ENCODE measurements around the gene PRICKLE3.
"Not testable (repeated sequence)": the region's sequence is repeated elsewhere in the genome, so short reads cannot be mapped to it uniquely, and the experiment has no call there.

PRICKLE3 gene

GRCh38 chrX:49137492-49137891 is 48.7 kb downstream of the PRICKLE3 start:
- H3K36me3 ChIP-seq (replicated peaks; ENCODE audit: low read depth, low read length): no peaks in the 10 kb centered on the region

GRCh38 chrX:49133759-49134158 is 52.4 kb downstream of the PRICKLE3 start:
- no peak for TF ChIP-seq EZH2phosphoT487 (IDR thresholded peaks at IDR 0.05; ENCODE audit: low read depth)
- TF ChIP-seq CTCF (IDR thresholded peaks at IDR 0.05; ENCODE audit: low read depth, low read length): no peak
- Histone ChIP-seq H2AFZ (ENCODE audit: low read depth, low read length) (no peak overlapping the region), H3K9ac (ENCODE audit: low read length) (no peak overlapping the region)

More at GRCh38 chrX:49137492-49137891, 48.7 kb downstream of the PRICKLE3 start:
- H3K4me3 ChIP-seq (ENCODE audit: low read length): no peak overlapping the region
- no peaks in the 10 kb centered on the region for H3K4me1 ChIP-seq (ENCODE audit: low read length)
- H3K27me3 ChIP-seq (ENCODE audit: low read depth, low read length): no peaks in the 10 kb centered on the region
- H3K27ac ChIP-seq (ENCODE audit: low read length): no peak overlapping the region
- no peak overlapping the region for H3K9ac ChIP-seq (ENCODE audit: low read length)
- TF ChIP-seq EZH2phosphoT487 (IDR thresholded peaks at IDR 0.05; ENCODE audit: low read depth): no peak
- no peak for TF ChIP-seq CTCF (IDR thresholded peaks at IDR 0.05; ENCODE audit: low read depth, low read length)
- no peak overlapping the region for H3K4me2 ChIP-seq (ENCODE audit: low read length)
- no peak overlapping the region for H2AFZ ChIP-seq (ENCODE audit: low read depth, low read length)
- peaks cover 18% of the 10 kb centered on the region; the same call in 1 of the 2 replicates for H3K9me3 ChIP-seq (ENCODE audit: insufficient read depth, low read length)
- H4K20me1 ChIP-seq (ENCODE audit: insufficient read depth, low read length): no peaks in the 10 kb centered on the region
- H3K79me2 ChIP-seq (ENCODE audit: low read length): no peaks in the 10 kb centered on the region

GRCh38 chrX:49132275-49132674 is 53.9 kb downstream of the PRICKLE3 start:
- H3K4me3 ChIP-seq (ENCODE audit: low read length); H3K9ac ChIP-seq (ENCODE audit: low read length); H4K20me1 ChIP-seq (ENCODE audit: insufficient read depth, low read length); H3K27me3 ChIP-seq (ENCODE audit: low read depth, low read length); H3K36me3 ChIP-seq (replicated peaks; ENCODE audit: low read depth, low read length); H3K27ac ChIP-seq (ENCODE audit: low read length); H2AFZ ChIP-seq (ENCODE audit: low read depth, low read length); H3K9me3 ChIP-seq (ENCODE audit: insufficient read depth, low read length); H3K4me2 ChIP-seq (ENCODE audit: low read length); H3K4me1 ChIP-seq (ENCODE audit: low read length); H3K79me2 ChIP-seq (ENCODE audit: low read length): not testable (repeated sequence)

More at GRCh38 chrX:49133759-49134158, 52.4 kb downstream of the PRICKLE3 start:
- Histone ChIP-seq H3K4me3 (ENCODE audit: low read length) (no peak overlapping the region), H4K20me1 (ENCODE audit: insufficient read depth, low read length) (no peaks in the 10 kb centered on the region), H3K36me3 (replicated peaks; ENCODE audit: low read depth, low read length) (no peaks in the 10 kb centered on the region), H3K4me2 (ENCODE audit: low read length) (no peak overlapping the region), H3K9me3 (ENCODE audit: insufficient read depth, low read length) (no peaks in the 10 kb centered on the region), H3K27ac (ENCODE audit: low read length) (no peak overlapping the region), H3K4me1 (ENCODE audit: low read length) (no peaks in the 10 kb centered on the region; the same call in 1 of the 2 replicates), H3K27me3 (ENCODE audit: low read depth, low read length) (no peaks in the 10 kb centered on the region), H3K79me2 (ENCODE audit: low read length) (no peaks in the 10 kb centered on the region)

GRCh38 chrX:49129427-49129826 is 56.7 kb downstream of the PRICKLE3 start:
- no peaks in the 10 kb centered on the region for H3K79me2 ChIP-seq (ENCODE audit: low read length)
- H3K9me3 ChIP-seq (ENCODE audit: insufficient read depth, low read length): no peaks in the 10 kb centered on the region
- H3K9ac ChIP-seq (ENCODE audit: low read length): no peak overlapping the region
- H3K36me3 ChIP-seq (replicated peaks; ENCODE audit: low read depth, low read length): no peaks in the 10 kb centered on the region
- no peak overlapping the region for H2AFZ ChIP-seq (ENCODE audit: low read depth, low read length)
- H3K4me3 ChIP-seq (ENCODE audit: low read length): no peak overlapping the region
- no peaks in the 10 kb centered on the region; the same call in 1 of the 2 replicates for H3K4me1 ChIP-seq (ENCODE audit: low read length)
- H3K27me3 ChIP-seq (ENCODE audit: low read depth, low read length): no peaks in the 10 kb centered on the region
- peak overlapping the region; percentile 16; the same call in 1 of the 2 replicates for H3K4me2 ChIP-seq (ENCODE audit: low read length)
- no peaks in the 10 kb centered on the region for H4K20me1 ChIP-seq (ENCODE audit: insufficient read depth, low read length)
- TF ChIP-seq CTCF (IDR thresholded peaks at IDR 0.05; ENCODE audit: low read depth, low read length) (no peak), EZH2phosphoT487 (IDR thresholded peaks at IDR 0.05; ENCODE audit: low read depth) (no peak)
- no peak overlapping the region for H3K27ac ChIP-seq (ENCODE audit: low read length)

GRCh38 chrX:49127742-49128258 is 58.4 kb downstream of the PRICKLE3 start:
- not testable (repeated sequence) for H3K79me2 ChIP-seq (ENCODE audit: low read length); H3K27me3 ChIP-seq (ENCODE audit: low read depth, low read length); H3K4me3 ChIP-seq (ENCODE audit: low read length); H3K9me3 ChIP-seq (ENCODE audit: insufficient read depth, low read length); H3K36me3 ChIP-seq (replicated peaks; ENCODE audit: low read depth, low read length); H2AFZ ChIP-seq (ENCODE audit: low read depth, low read length); H3K27ac ChIP-seq (ENCODE audit: low read length); H3K4me1 ChIP-seq (ENCODE audit: low read length); H4K20me1 ChIP-seq (ENCODE audit: insufficient read depth, low read length); H3K4me2 ChIP-seq (ENCODE audit: low read length); H3K9ac ChIP-seq (ENCODE audit: low read length)

Measured in OCI-LY3 (cell line).